GM12872 (cell line): ENCODE data around the gene HMBS.
A peak's percentile ranks its signal among the peaks of the same experiment; 100 is the strongest.

Source experiments
- CTCF ChIP-seq: IDR thresholded peaks from 3 replicates; pipeline ENCODE4 v1.5.1; 2011; ENCODE audit warnings: low read depth, mild to moderate bottlenecking, low read length, moderate library complexity; ENCODE audit not compliant: insufficient read depth

The HMBS gene

DNA sequence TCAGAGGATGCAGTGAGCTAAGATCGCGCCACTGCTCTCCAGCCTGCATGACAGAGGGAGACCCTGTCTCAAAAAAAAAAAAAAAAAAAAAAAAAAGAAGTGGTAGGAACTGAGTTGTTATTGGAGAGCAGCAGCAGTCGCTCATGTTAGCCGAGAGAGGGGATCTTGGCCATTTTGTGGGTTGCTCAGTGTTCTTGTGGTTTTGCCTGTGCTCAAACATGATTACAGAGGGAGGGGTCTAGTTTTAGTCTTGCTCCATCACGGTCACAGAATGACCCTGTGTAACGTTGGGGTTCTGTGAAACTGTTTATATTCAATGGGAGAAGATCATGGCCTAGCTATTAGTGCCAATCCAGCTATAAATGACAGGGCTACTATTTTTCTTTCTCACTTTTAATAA is 15.0 kb downstream of the HMBS start:
- TF ChIP-seq CTCF = no peak

DNA sequence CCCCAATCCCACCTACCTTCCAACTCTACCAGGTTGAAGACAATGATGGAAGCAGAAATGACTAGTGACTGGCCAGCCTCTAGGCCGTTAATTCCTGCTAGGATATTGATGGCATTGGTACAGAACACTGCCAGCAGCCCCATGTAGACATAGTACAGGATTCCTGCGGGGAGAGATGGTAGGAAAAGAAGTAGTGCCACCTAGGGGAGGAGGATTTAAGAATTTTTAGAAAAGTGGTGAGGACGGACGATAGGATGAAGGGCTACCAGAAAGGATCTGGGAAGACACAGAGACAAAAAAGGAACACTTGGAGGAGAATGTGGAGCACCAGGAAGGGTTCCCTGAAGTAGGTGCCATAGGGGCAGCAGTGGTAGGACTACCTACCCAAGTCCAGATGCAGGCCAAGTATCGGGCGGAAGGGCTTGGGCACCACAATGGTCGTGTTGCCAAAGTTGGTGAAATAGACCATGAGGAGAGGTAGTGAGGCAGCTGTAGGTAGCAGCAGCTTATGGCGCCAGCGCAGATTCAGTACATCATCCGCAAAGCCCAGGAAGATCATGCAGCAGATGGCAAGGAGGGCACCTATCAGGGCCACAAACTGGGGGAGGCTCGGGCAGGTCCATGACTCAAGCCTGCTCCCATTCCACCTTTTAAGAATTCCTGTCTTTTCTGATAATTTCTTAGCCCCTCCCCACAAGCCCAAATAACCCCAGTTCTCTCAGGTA is 15.7 kb downstream of the HMBS start:
- peak; percentile 32; the same call in 1 of the 3 replicates for TF ChIP-seq CTCF

GRCh38 chr11:119100994-119101758 is 16.5 kb downstream of the HMBS start:
- 0 out of 3 replicates have a peak, but pooled peaks have one; percentile 30 for TF ChIP-seq CTCF

DNA sequence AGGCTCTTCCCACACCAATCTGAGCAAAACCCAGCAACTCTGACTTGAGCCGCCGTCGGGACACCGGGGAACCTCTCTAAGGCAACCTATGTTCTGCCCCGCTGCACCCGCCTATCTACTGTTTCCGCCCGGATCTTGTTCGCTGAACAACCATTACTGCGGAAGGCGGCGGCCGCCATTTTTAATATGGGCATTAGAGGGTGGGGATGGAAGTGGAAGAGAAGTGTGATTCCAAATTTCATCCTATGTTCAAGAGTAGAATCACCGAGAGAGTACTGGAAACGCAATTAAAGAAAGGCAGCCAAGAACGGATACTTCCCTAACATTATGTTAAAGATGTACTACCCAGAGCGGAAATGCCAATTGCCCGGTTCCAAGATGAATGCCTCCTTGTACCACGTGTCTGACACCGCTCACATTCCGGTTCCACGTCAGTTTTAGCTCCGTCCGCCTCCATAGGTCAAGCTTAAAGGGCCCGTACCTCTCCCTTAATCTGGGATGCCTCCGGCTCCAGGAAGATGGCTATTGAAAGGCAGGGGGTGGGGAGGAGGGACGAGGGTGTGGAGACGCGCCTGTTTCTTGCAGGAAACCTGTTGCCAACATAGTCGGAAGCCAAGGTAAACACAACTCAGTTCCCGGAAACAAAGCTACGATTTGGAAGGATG is 17.2 kb downstream of the HMBS start, which contains the start of gene DPAGT1:
TSS of gene DPAGT1 (minus strand) at position 95 of the 665 bp plus-strand sequence. CDS start 198 bp downstream, outside the sequence.
- no peak for TF ChIP-seq CTCF

DNA sequence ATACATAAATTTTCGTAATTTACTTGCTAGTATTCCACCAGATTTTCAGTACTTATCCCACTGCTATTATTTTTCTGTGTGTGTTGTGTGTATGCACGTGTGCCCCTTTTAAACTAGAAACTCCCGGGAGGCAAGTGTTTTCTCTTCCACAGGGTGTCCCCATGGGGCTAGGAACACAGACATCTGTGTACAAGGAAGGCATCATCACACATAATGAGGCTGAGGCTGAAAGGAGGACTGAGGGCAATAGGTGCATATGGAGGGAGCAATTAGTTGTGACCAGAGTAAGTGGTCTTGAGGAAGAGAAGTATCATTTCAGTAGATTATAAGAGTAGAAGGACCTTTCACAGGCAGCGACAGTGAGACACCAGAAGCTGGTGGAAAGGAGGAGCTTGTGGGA is 19.1 kb downstream of the HMBS start:
- no peak for TF ChIP-seq CTCF

DNA sequence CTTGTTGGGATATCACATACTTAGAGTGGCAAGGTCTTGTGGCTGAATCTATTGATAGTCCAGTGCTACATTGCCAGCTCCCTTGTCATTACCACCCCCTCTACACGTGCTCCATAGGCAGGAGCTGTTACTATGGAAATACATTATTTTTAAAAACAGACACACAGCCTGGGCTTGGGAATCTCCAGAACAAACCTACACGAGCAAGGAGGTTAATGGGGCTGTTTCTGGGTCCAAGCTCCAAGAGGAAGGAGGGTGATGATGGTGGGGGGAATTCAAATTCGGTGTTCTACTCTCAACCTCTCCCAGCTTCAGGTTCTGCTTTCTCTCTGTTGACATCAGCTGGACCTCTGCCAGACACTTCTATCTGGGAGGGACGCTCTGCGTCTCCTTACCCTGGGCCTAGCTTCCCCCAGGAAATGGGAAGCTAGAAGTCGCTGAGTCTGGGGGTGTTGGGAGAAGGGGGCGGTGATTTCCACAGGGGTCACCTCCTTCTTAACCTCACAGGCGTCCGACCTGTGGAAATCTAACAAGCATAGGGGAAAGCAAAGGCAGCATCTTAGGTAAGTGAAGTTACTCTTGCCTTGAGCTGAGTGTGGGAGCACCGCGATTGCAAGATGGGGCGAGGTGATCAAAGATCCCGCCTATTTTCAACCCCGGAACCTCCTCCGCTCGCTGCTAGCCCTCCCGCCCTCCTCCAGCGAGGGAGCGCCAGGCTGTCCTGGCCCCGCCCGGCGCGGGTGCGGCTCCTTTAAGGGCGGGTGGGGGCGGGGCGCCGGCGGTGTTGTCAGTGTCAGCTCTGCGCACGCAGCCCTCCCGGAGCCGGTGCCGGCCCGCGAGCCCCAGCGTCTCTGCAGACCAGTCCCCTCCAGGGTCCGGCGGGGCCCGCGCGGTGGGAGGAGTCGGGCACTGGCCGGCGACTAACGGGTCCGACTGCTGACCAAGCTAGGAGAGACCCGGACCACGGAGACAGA is 22.2 kb downstream of the HMBS start, which contains the start of gene C2CD2L:
TSS of gene C2CD2L (plus strand) at position 781 of the 974 bp plus-strand sequence. CDS start 398 bp downstream, outside the sequence.
- no peak for TF ChIP-seq CTCF
